ENCODE data around the gene PUS3.
"Not testable (repeated sequence)": the region's sequence is repeated elsewhere in the genome, so short reads cannot be mapped to it uniquely, and the experiment has no call there.

Gene PUS3

DNA sequence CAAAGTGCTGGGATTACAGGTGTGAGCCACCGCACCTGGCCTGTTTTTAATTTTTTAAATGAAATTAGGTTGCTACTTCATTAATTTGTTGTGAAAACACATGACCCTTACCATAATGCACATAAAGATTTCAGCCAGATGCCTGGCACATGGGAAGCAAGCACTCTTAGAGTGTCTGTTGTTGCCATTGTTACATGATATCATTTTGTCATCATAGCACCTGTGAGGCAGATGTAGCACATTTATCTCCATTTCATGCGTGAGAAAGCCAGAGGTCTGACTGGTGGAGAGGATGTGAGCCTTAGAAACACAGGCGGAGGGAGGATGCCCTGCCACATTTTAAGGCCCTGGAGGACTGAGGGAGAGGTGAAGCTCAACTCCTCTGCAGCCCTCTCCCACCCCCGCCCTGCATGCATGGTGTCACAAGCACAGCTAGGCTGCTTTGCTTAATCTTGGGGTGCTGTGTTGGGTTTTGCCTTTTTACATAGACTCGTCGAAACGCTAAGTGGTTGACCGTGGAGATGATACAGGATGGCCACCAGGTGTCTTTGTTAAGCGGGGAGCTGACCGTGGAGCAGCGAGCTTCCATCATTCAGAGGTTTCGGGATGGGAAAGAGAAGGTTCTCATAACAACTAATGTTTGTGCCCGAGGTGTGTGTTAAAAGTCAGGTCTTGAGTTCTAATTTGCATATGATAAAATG lies 15.3 kb upstream of the PUS3 start:
- no peak for DNase-seq

DNA sequence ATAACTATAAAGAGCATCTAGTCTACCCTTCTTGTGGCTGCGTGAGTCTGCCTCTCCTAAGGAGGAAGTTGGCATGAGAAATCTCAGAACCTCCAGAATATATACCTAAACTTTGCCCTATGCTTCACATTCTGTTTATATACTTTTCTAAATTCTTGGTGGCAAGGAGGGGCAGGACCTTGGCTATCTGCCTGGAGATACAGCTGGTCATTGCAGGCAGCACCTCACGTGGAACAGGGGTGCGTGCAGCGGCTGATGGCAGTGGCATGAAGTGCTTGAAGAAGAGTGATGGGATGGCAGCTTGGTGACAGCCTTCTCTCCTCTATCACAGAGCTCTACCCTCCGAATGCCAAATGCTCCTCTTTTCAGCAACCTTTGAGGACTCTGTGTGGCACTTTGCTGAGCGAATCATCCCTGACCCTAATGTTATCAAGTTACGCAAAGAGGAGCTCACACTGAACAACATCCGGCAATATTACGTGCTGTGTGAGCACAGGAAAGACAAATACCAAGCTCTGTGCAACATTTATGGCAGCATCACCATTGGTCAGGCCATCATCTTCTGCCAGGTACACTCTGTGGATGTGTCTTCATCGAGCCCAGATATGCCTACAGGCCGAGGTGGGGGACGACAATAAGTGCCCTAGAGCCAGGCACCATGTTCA lies 13.8 kb upstream of the PUS3 start:
- DNase-seq: no peak

DNA sequence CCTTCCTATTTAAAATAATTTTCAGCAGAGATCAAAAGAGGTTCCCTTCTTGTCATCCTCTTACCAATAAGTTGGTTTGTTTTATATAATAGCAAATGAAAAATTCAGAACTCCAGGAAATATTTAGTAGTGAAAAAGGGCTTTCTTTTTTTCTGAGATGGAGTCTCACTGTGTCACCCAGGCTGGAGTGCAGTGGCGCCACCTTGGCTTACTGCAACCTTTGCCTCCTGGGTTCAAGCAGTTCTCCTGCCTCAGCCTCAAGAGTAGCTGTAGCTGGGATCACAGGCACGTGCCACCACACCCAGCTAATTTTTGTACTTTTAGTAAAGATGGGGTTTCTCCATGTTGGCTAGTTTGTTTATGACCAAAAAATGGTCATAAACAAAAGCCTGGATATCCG lies 11.6 kb upstream of the PUS3 start:
- not testable (repeated sequence) for DNase-seq

DNA sequence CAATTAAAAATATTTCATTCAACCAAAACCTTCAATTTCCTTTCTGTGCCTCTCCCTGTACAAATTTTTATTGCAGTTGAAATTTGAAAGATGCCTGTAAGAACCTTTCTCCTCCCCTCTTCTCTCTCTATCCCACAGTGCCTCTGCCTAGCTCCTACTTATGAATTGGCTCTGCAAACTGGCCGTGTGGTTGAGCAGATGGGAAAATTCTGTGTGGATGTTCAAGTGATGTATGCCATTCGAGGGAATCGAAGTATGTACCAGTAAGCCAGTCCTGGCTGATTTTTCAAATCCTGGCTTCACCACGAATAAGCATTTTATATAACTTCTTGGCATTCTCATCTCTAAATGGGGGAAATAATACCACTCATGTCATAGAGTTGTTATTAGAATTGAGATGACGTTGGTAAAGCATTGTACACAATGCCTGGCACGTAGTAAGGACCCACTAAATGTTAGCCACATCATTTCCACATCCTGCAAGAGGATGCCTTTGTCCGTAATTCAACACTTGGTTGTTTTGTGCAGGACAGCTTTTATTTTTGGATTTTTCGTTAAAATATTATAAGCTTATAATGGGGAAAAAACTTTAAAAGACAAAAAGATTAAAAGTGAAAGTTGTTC lies 7.3 kb upstream of the PUS3 start:
- no peak for DNase-seq

DNA sequence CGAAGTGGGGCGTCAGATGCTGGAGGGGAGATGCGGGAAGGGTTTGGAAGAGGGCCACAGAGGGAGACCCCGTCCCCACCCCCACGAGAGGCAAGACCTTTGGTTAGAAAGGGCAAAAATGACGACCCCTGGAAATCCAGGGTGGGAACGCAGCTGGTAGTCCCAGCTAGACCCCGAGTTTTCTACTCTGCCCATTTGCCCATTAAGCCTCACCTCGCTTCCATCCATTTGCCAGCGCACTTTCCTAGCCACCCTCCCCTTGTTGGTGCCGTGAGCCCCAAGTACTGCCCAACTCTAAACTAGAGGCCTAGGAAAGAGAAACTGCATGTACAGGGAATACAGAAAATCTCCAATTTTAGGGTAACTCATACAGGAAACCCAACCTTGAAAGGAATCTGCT lies 1.7 kb upstream of the PUS3 start:
- DNase-seq: no peak

DNA sequence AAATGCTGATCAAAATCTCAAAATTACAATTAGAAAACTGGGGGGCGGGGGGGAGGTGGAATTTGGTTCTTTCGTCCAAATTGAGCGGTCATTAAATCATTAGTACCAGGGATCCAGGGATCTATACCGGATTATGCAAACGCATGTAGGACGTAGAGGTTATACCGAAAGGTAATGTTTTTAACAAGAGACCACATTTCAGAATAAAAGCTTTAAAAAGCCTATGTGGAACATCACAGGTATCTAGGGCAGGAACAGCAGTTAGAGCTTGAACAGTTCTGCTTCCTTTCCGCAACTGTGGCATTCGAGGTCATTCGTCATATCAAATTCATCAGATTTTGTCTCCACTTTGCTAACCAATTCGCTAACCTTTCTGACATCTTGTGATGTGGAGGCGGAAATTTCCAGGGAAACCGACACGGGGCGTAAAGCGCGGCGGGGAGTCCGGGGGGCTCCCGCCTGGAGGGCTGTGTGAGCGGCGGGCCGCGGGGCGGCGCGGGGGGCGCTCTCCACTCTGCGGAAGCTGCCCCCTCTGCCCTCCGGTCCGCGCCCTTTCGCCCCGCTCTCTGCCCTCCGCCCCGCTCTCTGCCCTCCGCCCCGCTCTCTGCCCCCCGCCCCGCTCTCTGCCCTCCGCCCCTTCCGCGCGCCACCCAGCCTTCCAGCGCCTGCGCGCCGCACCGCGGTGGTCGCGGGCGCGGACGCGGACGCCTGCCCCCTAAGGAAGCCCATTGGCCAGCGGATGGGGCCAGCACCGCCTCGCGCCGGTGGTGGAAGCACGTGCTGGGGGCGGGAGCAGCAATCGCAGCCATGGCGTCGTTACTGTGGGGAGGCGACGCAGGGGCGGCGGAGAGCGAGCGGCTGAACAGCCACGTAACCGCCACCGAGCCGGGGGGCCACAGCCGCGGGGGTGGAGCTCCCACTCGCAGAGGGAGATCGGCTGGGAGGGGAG lies 979 bp upstream of the PUS3 start, which contains the start of gene DDX25:
Gene DDX25 (plus strand): TSS at position 798 of the 949 bp plus-strand sequence. CDS start 10 bp downstream, at position 808.
- no peak for DNase-seq

DNA sequence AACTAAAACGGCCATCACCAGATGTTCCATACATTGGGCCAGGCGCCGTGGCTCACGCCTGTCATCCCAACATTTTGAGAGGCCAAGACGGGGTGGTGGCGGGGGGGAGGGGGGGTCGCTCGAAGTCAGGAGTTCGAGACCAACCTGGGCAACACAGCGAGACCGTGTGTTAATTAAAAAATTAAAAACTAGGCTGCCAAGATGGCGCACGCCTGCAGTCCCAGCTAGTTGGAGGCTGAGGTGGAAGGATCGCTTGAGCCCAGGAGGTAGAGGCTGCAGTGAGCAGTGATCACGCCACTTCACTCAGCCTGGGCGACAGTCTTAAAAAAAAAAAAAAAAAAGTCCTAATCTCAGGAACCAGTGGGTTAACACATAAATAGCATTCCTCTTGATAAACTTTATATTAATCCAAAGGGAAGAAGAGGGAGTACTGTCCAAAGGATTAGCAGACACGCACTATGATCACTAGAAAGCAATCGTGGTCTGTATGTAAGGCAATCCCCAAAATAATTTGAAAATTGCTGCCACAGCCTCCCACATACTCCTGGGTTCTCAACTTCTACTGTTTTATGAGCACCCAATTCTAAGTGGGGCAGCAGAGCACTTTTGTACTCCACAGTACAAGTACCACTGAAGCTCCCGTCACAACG lies 604 bp downstream of the PUS3 start:
- DNase-seq: no peak

DNA sequence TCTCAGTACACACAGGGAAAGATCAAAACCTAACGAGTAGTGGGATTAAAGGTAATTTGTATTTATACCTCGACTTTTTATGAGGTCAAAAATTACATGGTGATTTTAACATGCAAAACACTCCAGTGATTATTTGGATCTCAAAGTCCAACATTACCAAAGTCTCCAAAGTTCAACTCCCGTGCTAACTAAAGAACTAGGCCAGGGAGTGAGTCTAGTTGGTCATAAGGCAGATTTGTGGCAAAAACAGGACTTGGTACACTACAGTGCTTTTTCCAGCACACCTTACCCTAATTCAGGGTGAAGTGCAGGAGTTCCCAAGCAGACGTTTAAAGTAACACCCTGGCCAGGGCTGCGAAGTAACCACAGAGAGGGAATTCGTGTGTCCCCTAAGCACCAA lies 1.1 kb downstream of the PUS3 start:
- no peak for DNase-seq

DNA sequence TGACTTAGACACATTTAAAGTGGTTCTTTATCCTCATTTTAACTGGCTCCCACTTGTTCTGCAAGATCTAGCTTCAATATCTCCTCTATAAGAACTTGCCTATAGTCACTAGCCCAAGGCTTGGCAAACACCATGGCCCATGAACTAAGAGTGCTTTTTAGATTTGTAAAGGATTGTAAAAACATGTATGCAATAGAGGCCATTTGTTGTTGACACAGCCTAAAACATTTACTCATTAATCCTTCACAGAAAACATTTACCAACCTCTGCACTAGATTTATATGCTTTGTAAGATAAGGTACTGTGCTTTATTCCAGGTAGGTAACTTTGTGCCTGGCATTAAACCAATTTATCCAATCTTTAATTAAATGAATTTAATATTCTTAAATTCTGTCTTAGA lies 10.0 kb downstream of the PUS3 start:
- DNase-seq: no peak

DNA sequence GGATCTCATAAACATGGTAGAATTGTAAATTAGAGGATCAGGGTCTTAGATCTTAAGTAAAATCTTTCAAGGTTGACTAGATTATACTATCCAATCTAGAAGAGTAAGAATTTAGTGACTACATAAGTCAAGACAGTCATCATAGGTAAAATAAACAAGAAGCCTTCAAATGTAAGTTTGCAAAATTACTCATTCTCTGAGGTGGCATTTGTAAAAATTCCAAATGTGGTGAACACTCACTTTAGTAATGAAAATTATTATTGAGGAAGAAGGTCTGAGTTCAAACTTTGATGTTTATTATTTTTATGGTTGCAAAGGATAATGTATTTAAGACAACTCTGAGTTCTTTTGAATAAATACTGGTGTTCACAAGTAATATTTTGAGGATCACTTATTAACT lies 10.9 kb downstream of the PUS3 start:
- DNase-seq: no peak

DNA sequence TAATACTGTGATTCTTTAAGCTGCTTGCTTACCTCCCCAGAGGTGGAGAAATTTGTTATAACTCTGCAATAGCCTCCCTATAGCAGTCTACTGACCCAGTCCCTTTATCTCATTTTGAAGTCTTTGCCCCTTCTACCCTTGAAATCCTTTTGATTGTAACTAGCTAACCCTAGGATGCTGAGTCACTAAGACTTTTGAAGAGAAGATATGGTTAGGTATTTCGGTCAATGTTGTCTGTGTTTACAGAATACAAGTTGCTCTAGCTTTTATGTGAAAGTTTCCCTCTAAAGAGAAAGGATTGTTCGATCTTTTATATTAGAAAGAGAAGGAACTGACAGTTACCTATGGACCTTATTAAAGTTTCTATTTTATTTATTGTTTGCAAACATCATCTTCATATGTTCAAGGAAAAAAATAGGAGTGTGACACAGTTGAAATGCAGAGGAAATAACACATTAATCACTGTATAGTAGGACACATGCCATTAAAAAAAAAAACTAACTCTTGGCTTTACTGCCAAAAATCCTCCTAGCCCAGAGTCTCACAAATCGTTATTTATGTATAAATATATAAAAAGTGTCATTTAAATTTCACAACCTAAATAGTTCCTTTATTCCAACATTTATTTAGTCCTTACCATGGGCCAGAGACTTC lies 12.4 kb downstream of the PUS3 start:
- DNase-seq: no peak

DNA sequence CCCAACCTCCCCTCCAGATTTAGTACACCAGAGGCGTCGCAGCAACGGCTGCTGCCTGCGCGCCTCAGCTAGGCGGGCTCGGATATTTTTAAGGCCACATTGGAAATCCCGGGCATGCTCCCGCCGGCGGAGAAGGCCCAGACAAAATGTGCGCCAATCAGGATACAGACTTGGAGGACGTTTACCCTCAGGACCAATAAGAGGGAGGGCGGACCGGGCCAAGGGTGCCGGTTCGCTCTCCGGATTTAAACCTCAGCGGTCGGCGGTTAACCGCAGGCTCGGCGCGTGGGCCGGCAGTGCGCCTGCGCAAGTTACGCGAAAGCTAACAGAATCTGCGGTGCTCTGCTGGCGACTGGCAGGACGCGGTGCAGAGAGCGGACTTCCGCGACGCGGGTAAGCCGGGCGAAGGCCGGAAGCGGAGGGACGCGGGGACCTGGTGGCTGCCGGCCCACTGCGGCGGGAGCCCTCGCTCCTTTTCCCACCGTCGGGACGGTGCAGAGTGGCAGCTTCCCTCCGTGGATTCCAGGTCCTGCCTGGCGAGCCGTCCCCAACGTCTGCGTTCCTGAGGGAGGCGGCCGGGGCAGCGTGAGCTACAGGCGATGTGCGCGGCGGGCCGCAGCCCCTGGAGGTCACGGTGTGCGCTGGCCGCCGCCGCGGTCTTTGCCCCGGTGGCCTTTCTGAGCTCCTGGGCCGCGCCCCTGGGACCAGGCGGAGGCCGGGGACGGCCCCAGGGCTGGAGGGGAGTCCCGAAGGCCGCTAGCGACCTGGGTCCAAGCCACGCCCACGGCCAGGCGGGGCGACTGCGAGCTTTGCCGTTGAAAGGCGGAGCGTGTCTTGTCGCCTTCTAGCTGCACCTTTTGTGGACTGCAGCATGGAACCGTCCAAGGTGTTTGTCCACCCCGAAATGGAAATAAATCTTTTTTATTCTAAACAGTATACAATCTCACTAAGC lies 15.4 kb downstream of the PUS3 start, which contains the start of gene HYLS1:
Gene HYLS1 (plus strand): TSS at position 296 of the 952 bp plus-strand sequence. CDS start 11,701 bp downstream, outside the sequence.
- peak; percentile 97 to 98 for DNase-seq

DNA sequence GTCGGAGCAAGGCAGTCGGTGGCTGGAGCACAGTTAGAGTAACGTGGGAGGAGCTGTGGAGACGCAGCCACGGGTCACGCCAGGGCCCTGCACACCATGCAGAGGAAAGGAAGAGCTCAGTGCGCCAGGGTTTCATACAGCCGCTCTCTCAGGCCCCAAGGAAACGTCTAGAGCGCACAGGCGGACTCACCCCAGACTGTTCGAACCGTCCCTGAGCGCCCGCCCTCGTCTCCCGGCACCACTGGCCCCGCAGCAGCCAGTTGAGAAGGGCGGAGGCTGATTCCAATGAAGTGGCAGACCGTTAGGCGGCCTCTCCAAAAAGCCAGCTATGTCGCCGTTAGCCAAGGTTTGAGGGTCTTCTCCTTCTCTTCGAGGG lies 16.0 kb downstream of the PUS3 start:
- DNase-seq: peak; percentile 38 to 40

DNA sequence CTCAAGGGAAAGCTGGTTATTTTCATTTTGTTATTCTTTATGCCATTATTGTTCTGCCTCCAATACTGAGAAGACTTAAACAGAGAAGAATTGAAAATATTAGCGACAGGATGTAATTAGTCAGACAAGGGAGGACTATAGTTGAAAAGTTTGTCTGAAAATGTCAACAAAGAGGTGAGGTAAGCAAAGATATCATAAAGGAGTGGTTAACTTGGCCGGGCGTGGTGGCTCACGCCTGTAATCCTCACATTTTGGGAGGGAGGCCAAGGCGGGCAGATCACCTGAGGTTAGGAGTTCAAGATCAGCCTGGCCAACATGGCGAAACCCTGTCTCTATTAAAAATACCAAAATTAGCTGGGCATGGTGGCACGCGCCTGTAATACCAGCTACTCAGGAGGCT lies 19.6 kb downstream of the PUS3 start:
- no peak for DNase-seq

DNA sequence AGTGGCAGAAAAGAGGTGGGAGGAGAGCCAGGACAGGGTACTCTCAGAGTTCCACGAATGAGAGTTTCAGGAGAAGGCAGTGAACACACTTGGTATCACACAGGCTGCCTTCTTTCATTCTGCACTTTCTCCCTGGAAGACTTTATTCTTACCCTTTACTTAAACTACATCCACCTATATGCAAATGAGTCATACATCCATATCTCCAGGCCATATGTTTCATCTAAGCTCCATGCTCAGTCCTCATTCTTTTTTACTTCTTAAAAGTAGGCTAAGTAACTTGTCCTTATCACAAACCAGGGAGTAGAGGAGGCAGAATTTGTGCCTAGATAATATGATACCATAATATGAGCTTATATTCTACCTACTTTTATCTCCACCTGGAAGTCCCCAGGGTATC lies 21.7 kb downstream of the PUS3 start:
- DNase-seq: no peak

DNA sequence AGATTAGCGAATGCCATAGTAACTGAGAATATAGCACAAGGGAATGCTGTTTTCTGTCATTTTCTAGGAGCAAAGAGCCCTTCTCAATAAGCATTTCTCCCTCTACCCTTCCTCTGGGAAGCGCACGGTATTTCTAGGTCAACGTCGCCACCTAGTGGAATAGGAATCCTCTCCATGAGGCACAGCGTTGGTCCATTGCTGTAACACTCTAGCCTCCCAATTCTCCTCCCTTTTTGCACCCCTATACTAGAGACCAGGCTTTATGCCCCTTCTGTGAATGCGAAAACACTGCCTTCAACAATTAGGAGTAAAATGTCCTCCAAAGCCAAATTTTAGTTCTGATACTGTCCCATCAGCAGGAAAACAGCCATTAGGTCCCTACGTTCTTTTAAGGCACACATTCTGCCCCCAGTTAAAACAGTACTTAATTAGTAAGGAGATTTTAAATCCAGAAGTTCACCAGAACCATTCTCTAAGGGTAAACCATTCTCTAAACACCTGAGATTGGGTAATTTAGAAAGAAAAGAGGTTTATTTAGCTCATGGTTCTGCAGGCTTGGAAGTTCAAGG lies 28.4 kb downstream of the PUS3 start:
- DNase-seq: peak; percentile 64 to 69

DNA sequence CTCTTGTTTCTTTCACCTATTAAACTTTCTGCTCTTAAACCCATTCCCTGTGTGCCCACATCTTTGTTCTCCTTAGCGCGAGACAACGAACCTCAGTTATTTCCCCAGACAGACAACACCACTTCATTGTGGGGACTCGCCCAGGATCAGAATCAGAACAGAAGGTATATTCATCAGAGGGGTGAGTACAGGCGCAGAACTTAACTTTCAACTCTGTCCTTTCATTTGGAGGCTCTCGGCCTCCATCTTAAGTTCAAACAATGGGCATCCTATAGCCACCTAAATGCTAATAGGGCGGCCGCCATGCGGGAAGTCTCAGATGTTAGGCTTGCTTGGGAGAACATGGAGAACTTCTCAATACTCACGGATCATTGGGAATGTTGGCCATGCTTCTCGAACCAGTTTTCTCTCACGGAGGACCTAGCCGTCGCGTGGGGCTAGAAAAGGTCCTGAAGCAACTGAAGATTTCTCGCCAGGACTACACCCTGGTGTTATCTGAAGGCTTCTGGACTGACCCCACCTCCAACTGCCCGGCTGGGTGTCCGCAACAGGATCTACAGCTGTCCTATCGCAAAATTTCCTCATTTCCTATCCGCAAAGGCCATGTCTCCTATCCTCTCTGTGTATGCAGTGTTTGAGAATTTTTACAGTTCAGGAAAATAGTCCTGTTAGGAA lies 29.0 kb downstream of the PUS3 start:
- no peak for DNase-seq

DNA sequence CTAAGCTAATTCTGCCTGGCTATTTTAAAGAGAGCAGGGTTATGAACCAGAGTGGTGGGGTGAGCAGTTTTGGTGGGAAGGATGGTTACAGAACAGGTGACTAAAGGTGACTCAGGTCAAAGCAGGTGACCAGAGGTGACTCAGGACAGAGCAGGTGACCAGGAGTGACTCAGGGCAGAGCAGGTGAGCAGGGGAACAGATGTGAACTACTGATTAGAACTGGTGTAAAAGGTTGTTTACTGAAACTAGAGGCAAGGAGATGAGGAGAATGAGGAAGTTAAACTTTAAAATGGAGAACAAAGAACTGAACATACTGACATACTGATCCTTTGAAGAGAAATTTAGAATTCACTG lies 30.9 kb downstream of the PUS3 start:
- no peak for DNase-seq

DNA sequence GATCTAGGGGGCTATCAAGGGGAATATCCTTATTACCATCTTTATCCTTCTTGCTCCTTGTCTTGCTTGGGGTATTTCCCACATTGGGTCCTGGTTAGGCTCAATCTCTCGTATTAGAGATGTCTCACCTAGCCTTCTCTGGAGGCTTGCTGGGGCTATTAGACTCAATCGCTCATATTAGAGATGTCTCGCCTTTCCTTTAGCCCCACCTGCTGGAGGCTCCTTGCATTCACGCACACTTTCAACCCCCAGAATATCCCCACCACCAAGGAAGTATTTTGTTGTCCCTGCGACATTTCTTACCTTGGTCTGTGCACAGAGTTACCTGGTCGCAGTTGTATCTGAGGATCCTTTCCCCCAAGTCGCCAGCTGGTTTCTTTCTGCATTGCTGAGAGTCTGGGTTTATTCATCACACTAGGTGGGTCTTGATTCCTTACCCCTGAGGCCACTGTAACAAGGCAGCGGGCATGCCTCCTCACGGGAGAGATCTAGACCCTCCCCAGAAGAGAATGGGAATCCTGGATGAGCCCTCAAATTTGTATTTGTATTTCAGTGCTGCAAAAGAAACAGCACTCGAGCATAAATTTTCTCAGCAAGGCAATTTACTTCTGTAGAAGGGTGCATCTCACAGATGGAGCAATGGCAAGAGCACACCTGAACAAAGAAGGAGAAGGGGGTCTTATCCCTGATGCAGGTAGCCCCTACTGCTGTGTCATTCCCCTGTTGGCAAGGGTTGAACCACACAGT lies 31.4 kb downstream of the PUS3 start:
- peak in 1 of 2 donors; percentile 4 for DNase-seq
